Globus pallidus (tissue), 1 donor: Measurements from ENCODE around the gene PLD1.
"Not testable (repeated sequence)": the region's sequence is repeated elsewhere in the genome, so short reads cannot be mapped to it uniquely, and the experiment has no call there.

ENCODE experiments used
- DNase-seq: peaks from one replicate; pipeline ENCODE4 v3.0.0-alpha.2; 2015; ENCODE audit warnings: low spot score

PLD1 gene

GRCh38 chr3:171699601-171700000, 110.7 kb downstream of the PLD1 start:
- no peak for DNase-seq

- no peak for DNase-seq
These were observed 113.5 kb downstream of the PLD1 start for GRCh38 chr3:171696805-171697204.

- DNase-seq: no peak
These were observed 114.9 kb downstream of the PLD1 start for GRCh38 chr3:171695426-171695825.

- DNase-seq: no peak
These were observed 115.4 kb downstream of the PLD1 start for GRCh38 chr3:171694888-171695287.

- not testable (repeated sequence) for DNase-seq
These were observed 117.7 kb downstream of the PLD1 start for GRCh38 chr3:171692551-171692950.

DNA sequence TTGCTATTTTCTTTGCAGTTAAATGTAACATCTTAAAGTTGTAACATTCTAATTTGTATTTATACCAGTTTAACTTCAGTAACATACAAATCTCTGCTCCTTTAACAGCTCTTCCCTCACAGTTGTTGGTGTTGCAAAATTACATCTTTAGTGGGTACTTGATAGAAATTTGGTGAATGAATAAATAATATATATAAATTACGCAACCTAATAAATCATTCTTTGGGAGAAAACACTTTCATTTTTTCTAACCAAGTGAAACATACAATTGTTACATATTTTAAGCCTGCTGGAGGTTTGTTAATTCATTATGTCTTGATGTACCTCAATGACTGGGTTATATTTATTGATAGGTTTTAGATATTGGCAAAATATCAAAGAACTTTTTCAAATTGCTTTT, 118.8 kb downstream of the PLD1 start:
- no peak for DNase-seq

GRCh38 chr3:171690281-171690680, 120.0 kb downstream of the PLD1 start:
- no peak for DNase-seq

DNA sequence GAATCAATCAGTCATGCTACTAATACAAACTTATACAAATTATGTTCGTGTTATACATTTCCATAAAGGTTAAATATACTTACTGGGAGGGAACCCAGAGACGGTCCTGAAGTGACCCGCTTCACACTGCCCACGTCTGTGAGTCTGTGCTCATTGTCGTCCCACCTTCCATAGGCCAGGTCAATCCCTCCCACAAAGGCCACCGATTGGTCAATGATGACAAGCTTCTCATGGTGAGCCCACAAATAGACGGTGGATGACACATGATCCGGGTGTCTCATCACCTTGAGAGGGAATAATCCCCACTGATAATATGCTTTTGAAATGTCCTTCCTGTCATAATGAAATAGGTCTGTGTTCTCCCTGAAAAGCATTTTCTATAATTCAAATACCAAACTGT, 121.7 kb downstream of the PLD1 start:
- DNase-seq: no peak

DNA sequence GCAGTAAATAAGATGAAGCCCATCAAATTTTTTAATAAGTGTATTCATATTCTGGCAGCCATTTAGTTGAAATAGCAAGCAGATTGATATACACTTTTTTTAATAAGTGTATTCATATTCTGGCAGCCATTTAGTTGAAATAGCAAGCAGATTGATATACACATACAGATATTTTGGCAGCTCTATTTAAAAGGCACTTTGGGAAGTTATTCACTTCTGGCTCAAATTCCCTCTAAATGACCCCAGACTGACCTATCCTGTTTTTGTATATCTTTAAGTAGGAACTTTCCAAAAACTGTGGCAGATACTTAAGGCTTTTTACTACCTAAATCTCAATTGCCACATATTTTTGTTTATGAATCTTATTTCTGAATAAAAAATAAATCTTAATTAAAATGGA, 122.3 kb downstream of the PLD1 start:
- DNase-seq: no peak

GRCh38 chr3:171687581-171687980, 122.7 kb downstream of the PLD1 start:
- DNase-seq: no peak

DNA sequence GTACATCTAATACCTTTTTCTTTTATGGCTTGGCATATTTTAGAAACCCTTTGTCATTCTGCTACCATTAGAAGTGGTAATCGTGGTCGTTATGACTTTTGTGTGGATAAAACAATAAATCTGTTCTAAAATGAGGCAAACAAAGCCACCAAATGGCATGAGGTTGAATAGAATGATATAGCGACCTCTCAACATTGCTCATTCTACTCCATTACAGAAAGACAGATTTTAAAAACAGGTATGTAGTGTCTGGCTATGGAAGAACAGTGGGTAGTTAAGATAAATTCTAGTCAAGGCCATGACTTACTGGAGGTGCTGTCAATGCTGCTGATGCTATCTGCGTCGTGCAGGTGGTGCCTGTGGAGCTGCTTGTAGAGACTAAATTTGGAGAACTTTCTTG, 123.2 kb downstream of the PLD1 start:
- no peak for DNase-seq

DNA sequence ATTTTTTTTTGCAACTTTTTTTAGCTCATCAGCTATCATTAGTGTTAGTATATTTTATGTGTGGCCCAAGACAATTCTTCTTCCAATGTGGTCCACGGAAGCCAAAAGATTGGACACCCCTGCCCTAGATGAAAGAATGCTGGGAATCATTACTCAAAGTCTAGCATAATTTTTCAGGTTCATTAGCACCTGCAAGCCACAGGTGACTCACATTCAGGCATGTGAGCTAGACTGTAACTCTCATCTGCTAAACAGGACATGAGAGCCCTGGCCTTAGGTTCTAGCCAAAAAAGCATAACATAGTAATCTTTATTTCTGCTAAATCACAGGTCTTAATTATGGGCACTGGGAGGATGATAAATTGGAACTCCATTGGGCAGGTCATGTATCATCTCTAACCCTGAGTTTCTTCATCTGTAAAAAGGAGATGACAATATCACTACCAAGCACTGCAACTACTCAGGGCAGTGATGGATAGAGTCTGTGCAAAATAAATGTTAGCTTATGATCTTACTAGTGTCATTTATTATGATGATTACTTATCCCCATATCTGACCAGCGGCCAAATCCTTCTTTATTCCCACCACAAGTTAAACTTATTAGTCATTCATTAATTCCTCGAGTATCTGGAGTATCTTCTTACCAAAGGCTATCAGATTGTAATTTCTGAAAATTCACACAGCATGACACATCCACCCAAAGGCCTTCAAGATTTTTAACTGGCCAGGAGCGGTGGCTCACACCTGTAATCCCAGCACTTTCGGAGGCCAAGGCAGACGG, 125.0 kb downstream of the PLD1 start:
- DNase-seq: no peak

- no peak for DNase-seq
These were observed 126.1 kb downstream of the PLD1 start for GRCh38 chr3:171684221-171684620.

DNA sequence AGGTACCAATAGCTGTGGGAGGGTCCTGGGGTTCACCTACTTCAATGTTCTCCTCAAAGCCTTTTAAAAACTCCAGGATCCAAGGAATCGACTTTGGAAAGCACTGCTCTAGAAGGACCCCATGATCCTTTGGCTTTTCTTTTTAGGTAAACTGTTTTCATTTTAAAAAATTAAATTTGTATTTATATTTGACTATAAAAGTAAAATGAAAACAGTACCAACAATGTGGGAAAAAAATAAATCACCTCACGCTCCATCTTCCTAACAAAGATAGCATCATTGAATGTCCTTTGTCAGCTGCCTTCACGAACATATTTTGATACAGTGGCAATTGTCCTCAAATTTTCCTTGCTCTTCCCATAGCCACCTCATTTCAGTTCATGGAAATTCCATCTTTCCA, 127.5 kb downstream of the PLD1 start:
- no peak for DNase-seq

DNA sequence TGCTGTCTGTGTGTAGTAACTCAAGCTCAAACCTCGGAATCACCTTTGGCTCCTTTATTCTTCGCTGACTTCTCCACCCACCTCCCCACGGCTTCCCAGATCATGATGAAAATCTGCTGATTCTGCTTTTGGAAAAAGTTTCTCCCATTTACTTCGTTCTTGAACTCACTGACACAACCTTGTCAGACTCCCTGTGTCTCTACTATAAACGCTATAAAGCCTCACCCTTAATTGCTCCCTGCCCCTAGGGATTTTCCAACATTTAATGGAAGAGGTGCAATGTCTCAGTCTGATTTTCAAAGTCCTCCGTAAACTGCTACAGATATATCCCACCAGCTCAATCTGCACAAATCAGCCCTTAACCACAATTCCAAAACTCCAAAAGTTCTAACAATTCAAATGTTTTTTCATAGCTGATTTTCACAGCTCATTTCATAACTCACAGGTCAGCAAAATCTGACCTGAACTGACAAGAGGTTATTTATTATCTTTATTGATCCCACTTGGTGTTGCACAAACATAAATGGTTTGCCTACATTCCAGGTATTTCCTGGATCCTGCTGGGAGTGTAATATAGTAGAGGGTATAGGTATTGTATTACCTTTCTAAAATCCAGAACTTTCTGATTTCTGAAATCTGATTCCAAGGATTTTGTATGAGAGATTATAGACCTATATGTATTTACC, 129.4 kb downstream of the PLD1 start:
- DNase-seq: no peak

- no peak for DNase-seq
These were observed 131.3 kb downstream of the PLD1 start for GRCh38 chr3:171678971-171679492.

GRCh38 chr3:171677706-171678105, 132.6 kb downstream of the PLD1 start:
- no peak for DNase-seq

GRCh38 chr3:171676601-171677175, 133.6 kb downstream of the PLD1 start:
- no peak for DNase-seq

- no peak for DNase-seq
These were observed 136.3 kb downstream of the PLD1 start for GRCh38 chr3:171673951-171674350.

GRCh38 chr3:171672538-171672937, 137.7 kb downstream of the PLD1 start:
- no peak for DNase-seq

DNA sequence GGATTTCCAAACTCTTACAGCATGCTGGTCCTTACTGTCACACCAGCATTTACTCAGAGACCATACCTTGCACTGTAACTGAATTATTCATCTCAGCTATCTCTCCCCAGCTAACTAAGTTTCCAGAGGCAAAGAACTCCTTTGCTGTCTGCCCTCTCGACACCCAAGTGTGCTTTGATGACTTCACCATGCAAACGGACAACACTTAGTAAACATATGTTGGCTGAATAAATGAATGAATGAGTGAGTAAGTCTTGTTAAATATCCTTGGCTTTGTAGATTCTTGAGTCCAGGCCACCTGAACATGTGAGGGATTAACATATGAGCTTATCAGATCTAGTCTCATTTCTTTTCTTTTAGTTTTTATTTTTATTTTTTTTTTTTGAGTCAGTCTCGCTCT, 138.2 kb downstream of the PLD1 start:
- DNase-seq: no peak

DNA sequence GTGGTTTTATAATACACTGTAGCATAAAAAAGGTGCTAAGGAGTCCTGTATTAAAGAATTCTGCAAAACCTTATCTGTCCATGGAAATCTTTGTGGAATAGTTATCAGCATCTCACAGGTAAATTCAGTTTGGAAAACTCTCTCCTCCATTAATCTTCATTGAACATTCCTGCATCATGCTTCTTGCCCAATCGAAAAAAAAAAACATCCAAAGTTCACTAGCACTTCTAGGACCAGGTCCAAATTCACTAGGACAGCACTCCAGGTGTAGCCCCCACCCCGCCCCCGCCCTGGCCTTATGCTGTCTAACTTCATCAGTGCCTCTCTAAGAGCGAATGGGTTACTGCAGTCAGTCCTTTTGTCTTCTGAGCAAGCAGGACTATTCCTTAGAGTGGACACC, 138.6 kb downstream of the PLD1 start:
- no peak for DNase-seq

DNA sequence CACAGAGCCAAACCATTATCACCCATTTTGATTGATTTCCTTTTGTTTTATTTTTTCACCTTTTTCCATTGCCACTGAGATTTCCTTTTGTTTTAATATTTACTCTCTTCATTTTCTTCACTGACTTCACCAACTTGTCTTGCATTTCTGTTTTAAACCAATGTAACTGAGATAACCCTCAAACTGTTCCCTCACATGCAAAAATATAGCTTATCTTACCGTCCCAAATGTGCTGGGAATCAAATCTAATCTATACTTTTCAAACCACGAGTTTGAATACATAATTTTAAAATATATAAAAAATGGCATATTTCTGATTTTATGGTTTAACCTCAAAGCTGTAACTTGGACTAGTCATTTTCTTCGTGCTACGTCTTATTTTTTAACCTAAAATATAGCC, 143.8 kb downstream of the PLD1 start:
- no peak for DNase-seq
